Measurements from ENCODE around the gene RAI1. TPM values are rescaled to one million over a fixed set of nuclear protein-coding genes. Genes with fewer than 3 reads are reported as not detected.

The RAI1 gene
- total RNA-seq, 1 donor from 2014 or later, result 39.1 TPM

- H2AFZ ChIP-seq (ENCODE audit: low read depth, low read length), result no peak overlapping the region
- no peak overlapping the region for H3K4me3 ChIP-seq (ENCODE audit: insufficient read depth, low read depth, low read length)
- H3K27me3 ChIP-seq (ENCODE audit: insufficient read depth, low read length), result no peaks in the 10 kb centered on the region
- no peaks in the 10 kb centered on the region for H3K9me3 Mint-ChIP-seq (ENCODE audit: unreplicated experiment)
- no peak overlapping the region for H3K27ac Mint-ChIP-seq (ENCODE audit: unreplicated experiment)
- H4K20me1 ChIP-seq (ENCODE audit: insufficient read depth, low read length), result peaks cover 96% of the 10 kb centered on the region
- H3K9me3 ChIP-seq (ENCODE audit: insufficient read depth, low read depth, low read length), result no peaks in the 10 kb centered on the region
- H3K36me3 ChIP-seq (ENCODE audit: insufficient read depth, low read length), result no peaks in the 10 kb centered on the region
- no peak overlapping the region for H3K27ac ChIP-seq (ENCODE audit: low read depth, low read length)
- peaks cover 3% of the 10 kb centered on the region for H3K36me3 Mint-ChIP-seq (ENCODE audit: low read depth, unreplicated experiment)
- peak; percentile 61 for TF ChIP-seq CTCF (IDR thresholded peaks at IDR 0.05; ENCODE audit: insufficient read depth, low read depth, low read length)
- TF ChIP-seq EZH2 (IDR thresholded peaks at IDR 0.05; ENCODE audit: insufficient read depth, low read length), result no peak
- H3K4me2 ChIP-seq (ENCODE audit: low read length), result no peak overlapping the region
- H3K9ac ChIP-seq (ENCODE audit: low read length), result no peak overlapping the region
- no peak overlapping the region for H3K4me3 Mint-ChIP-seq (ENCODE audit: unreplicated experiment)
- DNase-seq (ENCODE audit: low read depth) (no peak), FAIRE-seq (no peak)
- H3K79me2 ChIP-seq (ENCODE audit: insufficient read depth, low read length), result peaks cover 91% of the 10 kb centered on the region
- peaks cover 39% of the 10 kb centered on the region for H3K4me1 ChIP-seq (ENCODE audit: insufficient read depth, low read length)
- H3K4me1 Mint-ChIP-seq (ENCODE audit: low read depth, unreplicated experiment), result peaks cover 31% of the 10 kb centered on the region
- H3K27me3 Mint-ChIP-seq (ENCODE audit: low read depth, unreplicated experiment), result no peaks in the 10 kb centered on the region
Measured at GRCh38 chr17:17729620-17730249, 48.5 kb downstream of the RAI1 start.

GRCh38 chr17:17730250-17730935, 49.1 kb downstream of the RAI1 start:
- H3K36me3 ChIP-seq (ENCODE audit: insufficient read depth, low read length), result no peaks in the 10 kb centered on the region
- Mint-ChIP-seq H3K9me3 (ENCODE audit: unreplicated experiment) (no peaks in the 10 kb centered on the region), H3K4me3 (ENCODE audit: unreplicated experiment) (no peak overlapping the region), H3K27ac (ENCODE audit: unreplicated experiment) (no peak overlapping the region), H3K4me1 (ENCODE audit: low read depth, unreplicated experiment) (peaks cover 27% of the 10 kb centered on the region), H3K27me3 (ENCODE audit: low read depth, unreplicated experiment) (no peaks in the 10 kb centered on the region), H3K36me3 (ENCODE audit: low read depth, unreplicated experiment) (peaks cover 3% of the 10 kb centered on the region)
- H3K4me2 ChIP-seq (ENCODE audit: low read length), result no peak overlapping the region
- TF ChIP-seq EZH2 (IDR thresholded peaks at IDR 0.05; ENCODE audit: insufficient read depth, low read length) (no peak), CTCF (IDR thresholded peaks at IDR 0.05; ENCODE audit: insufficient read depth, low read depth, low read length) (no peak)
- H3K27ac ChIP-seq (ENCODE audit: low read depth, low read length), result no peak overlapping the region
- no peak overlapping the region for H3K9ac ChIP-seq (ENCODE audit: low read length)
- H4K20me1 ChIP-seq (ENCODE audit: insufficient read depth, low read length), result peaks cover 94% of the 10 kb centered on the region
- peaks cover 34% of the 10 kb centered on the region for H3K4me1 ChIP-seq (ENCODE audit: insufficient read depth, low read length)
- peaks cover 89% of the 10 kb centered on the region for H3K79me2 ChIP-seq (ENCODE audit: insufficient read depth, low read length)
- no peak for FAIRE-seq
- H2AFZ ChIP-seq (ENCODE audit: low read depth, low read length), result no peak overlapping the region
- no peaks in the 10 kb centered on the region for H3K27me3 ChIP-seq (ENCODE audit: insufficient read depth, low read length)
- no peak for DNase-seq (ENCODE audit: low read depth)
- H3K4me3 ChIP-seq (ENCODE audit: insufficient read depth, low read depth, low read length), result no peak overlapping the region
- no peaks in the 10 kb centered on the region for H3K9me3 ChIP-seq (ENCODE audit: insufficient read depth, low read depth, low read length)

- H3K27me3 Mint-ChIP-seq (ENCODE audit: low read depth, unreplicated experiment), result no peaks in the 10 kb centered on the region
- no peaks in the 10 kb centered on the region for H3K9me3 ChIP-seq (ENCODE audit: insufficient read depth, low read depth, low read length)
- H3K4me1 Mint-ChIP-seq (ENCODE audit: low read depth, unreplicated experiment), result peaks cover 23% of the 10 kb centered on the region
- peaks cover 23% of the 10 kb centered on the region for H3K4me1 ChIP-seq (ENCODE audit: insufficient read depth, low read length)
- TF ChIP-seq CTCF (IDR thresholded peaks at IDR 0.05; ENCODE audit: insufficient read depth, low read depth, low read length), result no peak
- TF ChIP-seq EZH2 (IDR thresholded peaks at IDR 0.05; ENCODE audit: insufficient read depth, low read length), result no peak
- H2AFZ ChIP-seq (ENCODE audit: low read depth, low read length), result no peak overlapping the region
- H4K20me1 ChIP-seq (ENCODE audit: insufficient read depth, low read length), result peaks cover 94% of the 10 kb centered on the region
- no peak overlapping the region for H3K4me2 ChIP-seq (ENCODE audit: low read length)
- no peak overlapping the region for H3K4me3 Mint-ChIP-seq (ENCODE audit: unreplicated experiment)
- H3K27ac ChIP-seq (ENCODE audit: low read depth, low read length), result no peak overlapping the region
- H3K27me3 ChIP-seq (ENCODE audit: insufficient read depth, low read length), result no peaks in the 10 kb centered on the region
- H3K9ac ChIP-seq (ENCODE audit: low read length), result no peak overlapping the region
- FAIRE-seq, result no peak
- H3K9me3 Mint-ChIP-seq (ENCODE audit: unreplicated experiment), result no peaks in the 10 kb centered on the region
- peaks cover 89% of the 10 kb centered on the region for H3K79me2 ChIP-seq (ENCODE audit: insufficient read depth, low read length)
- no peak overlapping the region for H3K4me3 ChIP-seq (ENCODE audit: insufficient read depth, low read depth, low read length)
- DNase-seq (ENCODE audit: low read depth), result no peak
- peaks cover 10% of the 10 kb centered on the region for H3K36me3 Mint-ChIP-seq (ENCODE audit: low read depth, unreplicated experiment)
- no peak overlapping the region for H3K27ac Mint-ChIP-seq (ENCODE audit: unreplicated experiment)
- no peaks in the 10 kb centered on the region for H3K36me3 ChIP-seq (ENCODE audit: insufficient read depth, low read length)
Measured at GRCh38 chr17:17732444-17732843, 51.2 kb downstream of the RAI1 start.
